Stimulated activated CD8-positive, alpha-beta memory T cell treated with anti-CD3 and anti-CD28 coated beads, Interleukin-4, amount 100 ng/mL, for 24 hours (primary cell): ENCODE measurements around the gene S100A12.

Experiments
- DNase-seq: peaks from one replicate; pipeline ENCODE4 v3.0.0-alpha.2; 2020; ENCODE audit warnings: low read depth

S100A12 gene

DNA sequence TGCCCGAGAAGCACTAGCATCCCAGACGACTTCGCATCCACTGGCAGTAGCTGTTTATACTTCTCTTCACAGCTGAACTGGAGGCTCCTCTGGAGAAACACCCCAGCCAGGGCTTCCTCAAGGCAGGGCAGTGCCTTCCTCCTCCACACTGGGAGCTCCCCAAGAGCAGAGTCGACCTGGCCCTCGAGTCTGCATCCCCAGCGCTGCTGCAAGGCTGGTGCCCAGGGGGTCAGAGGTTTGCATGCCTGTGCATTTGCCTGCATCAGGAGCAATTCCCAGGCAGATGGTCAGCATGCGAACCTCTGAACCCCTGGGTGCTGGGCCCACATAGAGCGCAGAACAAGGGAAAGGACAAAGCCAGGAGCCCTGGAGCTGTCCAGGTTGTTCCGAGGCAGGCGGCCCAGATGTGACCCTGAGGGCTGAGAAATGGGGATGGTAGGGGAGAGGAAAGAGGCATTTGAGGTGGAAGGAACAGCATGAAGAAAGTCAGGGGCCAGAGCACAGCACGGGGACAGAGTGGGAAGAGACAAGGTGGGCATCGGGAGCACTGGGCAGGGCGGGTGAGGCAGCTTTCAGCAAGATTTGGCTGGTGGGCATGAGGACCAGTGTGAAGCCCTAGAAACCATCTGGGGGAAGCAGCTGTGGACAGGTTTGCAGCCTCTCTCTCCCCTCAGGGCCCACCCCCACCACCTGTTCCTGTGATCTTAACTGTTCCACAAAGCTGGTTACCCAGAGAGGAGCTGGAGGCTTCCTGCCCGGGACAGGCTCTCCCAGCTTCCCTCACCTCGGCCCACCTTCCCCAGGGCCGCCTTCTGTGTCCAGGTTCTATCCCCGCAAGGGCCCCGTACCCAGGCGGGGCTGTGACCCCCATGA lies 21.9 kb upstream of the S100A12 start:
- DNase-seq: no peak

GRCh38 chr1:153396461-153396860 lies 21.0 kb upstream of the S100A12 start:
- no peak for DNase-seq

GRCh38 chr1:153395776-153396175 lies 20.4 kb upstream of the S100A12 start:
- no peak for DNase-seq

DNA sequence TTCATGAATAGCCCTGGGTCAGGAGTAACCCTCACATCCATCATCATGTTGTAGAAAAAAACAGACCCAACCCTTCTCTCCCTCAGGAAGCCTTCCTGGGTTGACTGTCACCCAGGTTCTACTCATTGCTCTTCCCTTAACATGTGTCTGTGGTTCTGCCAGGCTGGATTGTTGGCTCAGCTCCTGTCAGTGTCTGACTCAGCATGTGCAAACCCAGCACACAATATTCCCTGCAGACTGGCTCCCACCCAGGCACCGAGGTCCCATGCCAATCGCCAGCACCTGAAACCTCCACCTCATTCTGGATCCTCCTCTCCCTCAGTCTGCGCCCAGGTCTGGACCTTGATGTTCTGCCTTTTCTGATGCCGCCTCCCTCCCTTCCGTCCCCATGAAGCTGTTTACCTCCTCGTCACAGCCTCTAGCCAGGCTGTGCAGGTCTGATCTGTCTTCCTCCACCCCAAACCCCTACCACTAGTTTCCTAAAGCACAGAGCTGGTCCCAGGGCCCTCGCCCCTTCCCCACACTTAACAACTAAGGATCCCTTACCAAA lies 19.8 kb upstream of the S100A12 start:
- DNase-seq: no peak

DNA sequence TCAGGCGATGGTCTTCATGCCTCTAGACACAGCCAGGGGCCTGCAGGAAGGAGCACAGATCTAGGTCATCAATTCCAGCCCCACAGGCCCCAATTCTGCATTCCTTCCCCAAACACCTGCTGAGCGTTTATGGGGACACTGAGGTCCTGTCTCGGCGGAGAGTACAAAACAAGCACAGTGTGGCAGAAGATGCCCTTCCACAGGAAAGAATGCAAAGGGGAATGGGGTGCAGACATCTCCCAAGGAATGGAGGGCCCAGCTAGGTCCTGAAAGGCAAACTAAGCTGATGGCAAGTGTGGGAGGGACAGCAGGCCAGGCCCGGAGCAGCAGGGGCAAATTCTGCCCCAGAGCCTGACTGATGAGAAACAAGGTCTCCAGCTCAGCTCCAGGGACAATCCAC lies 19.0 kb upstream of the S100A12 start:
- DNase-seq: no peak

DNA sequence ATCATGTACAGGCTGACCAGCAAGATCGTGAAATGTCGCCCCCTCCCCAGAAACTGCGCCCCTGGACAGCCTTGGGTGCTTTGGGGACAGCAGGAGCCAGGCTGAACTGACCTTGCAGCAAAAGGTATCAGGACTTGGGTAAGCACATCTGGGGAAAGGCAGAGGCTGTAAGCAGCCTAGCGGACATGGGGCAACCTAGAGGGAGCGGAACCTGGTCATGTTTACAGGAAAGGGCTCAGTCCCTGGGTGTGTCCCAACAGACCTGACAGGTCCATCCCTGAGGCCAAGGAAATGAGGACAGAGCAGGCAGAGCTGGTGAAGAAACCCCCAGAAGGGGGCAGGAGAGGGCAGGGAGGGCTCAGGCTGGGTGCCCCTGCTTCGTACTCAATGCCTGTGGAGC lies 18.5 kb upstream of the S100A12 start:
- DNase-seq: no peak

GRCh38 chr1:153392822-153393221 lies 17.4 kb upstream of the S100A12 start:
- DNase-seq: no peak

GRCh38 chr1:153392258-153392657 lies 16.8 kb upstream of the S100A12 start:
- no peak for DNase-seq

GRCh38 chr1:153390938-153391710 lies 15.7 kb upstream of the S100A12 start, which contains the start of gene S100A8:
Gene S100A8 (minus strand): TSS chr1:153391073. CDS start chr1:153390535, 538 bp downstream.
- DNase-seq: no peak

GRCh38 chr1:153389973-153390879 lies 14.8 kb upstream of the S100A12 start:
- DNase-seq: no peak

DNA sequence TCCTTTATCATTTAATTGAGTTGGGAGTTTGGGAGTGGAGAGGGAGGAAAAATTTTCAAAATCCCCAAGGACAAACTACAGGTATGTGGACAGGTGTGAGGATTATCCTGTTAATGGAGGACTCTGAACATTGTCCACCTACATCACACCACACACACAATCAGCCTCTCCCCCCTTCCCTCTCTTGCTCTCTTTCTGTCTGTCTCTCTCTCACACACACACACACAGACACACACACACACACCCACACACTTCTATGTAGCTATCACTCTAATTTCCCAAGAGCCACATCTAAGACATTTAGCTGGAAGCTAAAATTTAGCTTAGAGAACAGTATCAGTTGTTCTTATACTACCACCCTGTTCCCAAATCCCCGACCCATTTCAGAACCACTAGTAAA lies 14.0 kb upstream of the S100A12 start:
- DNase-seq: no peak

- DNase-seq: no peak
These were observed 12.4 kb upstream of the S100A12 start for GRCh38 chr1:153387785-153388184.

DNA sequence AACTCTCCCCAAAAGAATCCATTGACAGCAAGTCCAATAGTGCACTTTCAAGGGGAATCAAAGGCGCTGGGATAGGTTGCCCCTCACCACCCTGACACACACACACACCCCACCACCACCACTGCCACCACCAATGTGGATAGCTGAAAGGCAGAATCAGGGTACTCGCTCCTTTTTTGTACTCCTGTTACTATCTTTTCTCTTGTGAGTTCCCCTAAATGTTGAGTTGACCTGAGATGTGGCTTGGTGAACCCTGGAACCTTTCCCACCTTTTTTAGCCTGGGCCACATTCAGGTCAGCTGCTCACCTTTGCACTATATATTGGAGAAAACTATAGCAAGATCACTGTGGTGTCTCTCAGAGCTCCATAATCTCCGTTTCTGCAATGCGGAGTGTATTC lies 11.6 kb upstream of the S100A12 start:
- DNase-seq: no peak

DNA sequence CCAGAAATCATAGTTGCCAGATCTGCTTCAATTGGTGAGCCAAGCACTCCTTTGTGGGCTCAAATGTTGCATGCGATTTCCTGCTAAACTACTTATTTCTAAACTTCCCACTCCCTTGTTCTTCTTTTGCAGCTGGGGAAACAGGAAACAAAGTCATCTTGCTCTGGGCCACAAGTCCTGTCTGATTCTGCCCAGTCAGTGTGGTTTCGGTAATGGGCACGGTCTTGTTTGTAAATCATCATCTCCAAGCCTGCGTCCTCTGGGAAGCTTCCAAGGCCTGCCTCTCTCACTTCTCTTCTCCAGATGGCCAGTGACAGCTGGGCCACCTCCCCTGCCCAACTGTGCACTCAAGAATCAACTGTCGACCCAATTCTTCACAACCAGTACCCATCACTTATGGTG lies 11.1 kb upstream of the S100A12 start:
- no peak for DNase-seq

GRCh38 chr1:153384958-153385580 lies 9.6 kb upstream of the S100A12 start:
- DNase-seq: no peak

DNA sequence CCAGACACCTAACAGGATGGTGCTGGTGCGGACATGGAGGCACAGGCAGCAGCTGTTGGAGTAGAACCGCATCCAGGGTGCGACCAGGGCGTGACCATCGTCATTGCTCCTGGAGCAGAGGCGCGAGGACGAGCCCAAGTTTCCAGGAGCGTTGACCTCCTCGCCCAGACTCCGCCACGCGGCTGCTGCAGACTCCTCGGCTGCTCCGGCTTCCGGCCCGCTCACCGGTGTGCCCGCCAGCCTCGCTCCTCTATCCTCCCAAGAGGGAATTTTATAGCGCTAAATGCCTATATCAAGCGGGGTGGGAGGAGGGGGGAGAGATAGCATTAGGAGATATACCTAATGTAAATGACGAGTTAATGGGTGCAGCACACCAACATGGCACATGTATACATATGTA lies 5.3 kb upstream of the S100A12 start:
- no peak for DNase-seq

DNA sequence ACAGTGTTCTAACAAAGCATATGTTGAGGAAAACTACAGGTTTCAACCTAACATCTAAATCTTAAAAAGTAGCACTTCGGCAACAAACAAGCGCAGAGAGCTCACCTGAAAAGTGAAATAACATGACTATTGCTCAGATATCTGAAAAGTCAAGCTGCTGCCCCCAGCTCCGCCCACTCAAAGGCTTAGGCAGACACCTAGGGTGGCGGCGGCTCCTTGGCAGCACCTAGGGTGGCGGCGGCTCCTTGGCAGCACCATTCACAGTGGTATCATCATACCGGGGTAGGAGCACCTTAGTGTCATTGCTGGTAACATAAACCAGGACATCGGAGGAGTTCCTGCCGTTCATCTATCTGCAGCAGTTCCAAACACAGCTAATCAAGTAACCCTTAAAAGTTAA lies 4.2 kb upstream of the S100A12 start:
- DNase-seq: no peak

- no peak for DNase-seq
These were observed 1.4 kb downstream of the S100A12 start for GRCh38 chr1:153374071-153374470.

- DNase-seq: no peak
These were observed 2.9 kb downstream of the S100A12 start for GRCh38 chr1:153372571-153372970.

- DNase-seq: no peak
These were observed 4.2 kb downstream of the S100A12 start for GRCh38 chr1:153371231-153371630.

GRCh38 chr1:153370146-153370545 lies 5.3 kb downstream of the S100A12 start:
- no peak for DNase-seq
